Right renal pelvis (tissue), 4 donors: Measurements from ENCODE around the gene BACE1. TPM values are rescaled to one million over a fixed set of nuclear protein-coding genes. Genes with fewer than 3 reads are reported as not detected.
"Not testable (repeated sequence)": the region's sequence is repeated elsewhere in the genome, so short reads cannot be mapped to it uniquely, and the experiment has no call there.

Experiments
- DNase-seq, 4 donors: peaks; one replicate each; pipeline ENCODE4 v3.0.0-alpha.2; 2013; ENCODE audit warnings: low read depth in 4 of 4, low spot score in 3 of 4, missing footprints in 1 of 4
- polyA plus RNA-seq, 4 donors: library from polyadenylated mRNA; unstranded; fragments of 120-200 nt; gene quantifications; one replicate each; pipeline ENCODE4 v1.2.1, GENCODE V29; 2013; ENCODE audit not compliant: insufficient read length in 4 of 4

Gene BACE1
- polyA plus RNA-seq, 4 donors = 58.2 to 64.9 (median 63.1) TPM

DNA sequence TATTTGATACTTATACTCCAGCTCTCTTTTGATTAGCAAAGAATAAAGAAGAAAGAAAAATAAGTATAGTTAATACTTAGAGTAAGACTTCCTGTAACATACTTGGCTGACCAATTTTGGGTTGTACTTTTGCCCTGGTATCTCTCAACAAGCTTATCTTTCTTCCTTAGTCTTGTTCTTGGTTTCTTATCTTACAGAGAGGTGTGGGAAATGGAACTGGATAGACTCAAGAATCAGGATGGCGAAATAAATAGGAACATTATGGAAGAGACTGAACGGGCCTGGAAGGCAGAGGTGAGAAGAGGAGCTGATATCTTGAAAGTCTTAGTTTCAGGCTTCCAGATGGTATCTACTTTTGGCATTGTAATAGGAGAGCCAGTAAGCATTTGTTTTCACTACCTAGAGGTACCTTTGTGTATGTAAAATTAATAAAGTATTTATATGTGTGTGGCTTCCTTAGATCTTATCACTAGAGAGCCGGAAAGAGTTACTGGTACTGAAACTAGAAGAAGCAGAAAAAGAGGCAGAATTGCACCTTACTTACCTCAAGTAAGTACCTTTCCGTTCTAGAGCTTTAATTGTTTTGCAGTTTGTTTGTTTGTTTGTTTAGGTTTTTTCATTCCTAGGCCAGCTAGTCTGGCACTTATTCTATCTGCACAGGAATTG is 36.2 kb downstream of the BACE1 start:
- DNase-seq = no peak

DNA sequence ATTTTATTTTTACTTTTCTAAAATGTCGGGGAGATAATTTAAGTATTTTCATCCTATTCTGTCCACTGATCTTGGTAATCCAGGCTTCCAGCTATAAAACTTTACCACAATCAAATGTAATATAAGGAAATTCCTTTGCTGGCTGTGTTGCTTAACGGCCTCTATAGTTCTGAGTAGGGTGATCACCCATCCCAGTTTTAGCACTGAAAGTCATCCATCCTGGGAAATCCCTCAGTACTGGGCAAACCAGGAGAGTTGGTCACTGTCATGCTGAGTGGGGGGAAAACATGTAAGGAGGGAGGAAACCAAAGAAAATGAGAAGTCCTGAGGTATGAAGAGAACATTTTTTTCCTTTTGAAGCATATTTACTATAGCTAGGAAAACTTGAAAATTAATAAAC is 37.7 kb downstream of the BACE1 start:
- no peak for DNase-seq

DNA sequence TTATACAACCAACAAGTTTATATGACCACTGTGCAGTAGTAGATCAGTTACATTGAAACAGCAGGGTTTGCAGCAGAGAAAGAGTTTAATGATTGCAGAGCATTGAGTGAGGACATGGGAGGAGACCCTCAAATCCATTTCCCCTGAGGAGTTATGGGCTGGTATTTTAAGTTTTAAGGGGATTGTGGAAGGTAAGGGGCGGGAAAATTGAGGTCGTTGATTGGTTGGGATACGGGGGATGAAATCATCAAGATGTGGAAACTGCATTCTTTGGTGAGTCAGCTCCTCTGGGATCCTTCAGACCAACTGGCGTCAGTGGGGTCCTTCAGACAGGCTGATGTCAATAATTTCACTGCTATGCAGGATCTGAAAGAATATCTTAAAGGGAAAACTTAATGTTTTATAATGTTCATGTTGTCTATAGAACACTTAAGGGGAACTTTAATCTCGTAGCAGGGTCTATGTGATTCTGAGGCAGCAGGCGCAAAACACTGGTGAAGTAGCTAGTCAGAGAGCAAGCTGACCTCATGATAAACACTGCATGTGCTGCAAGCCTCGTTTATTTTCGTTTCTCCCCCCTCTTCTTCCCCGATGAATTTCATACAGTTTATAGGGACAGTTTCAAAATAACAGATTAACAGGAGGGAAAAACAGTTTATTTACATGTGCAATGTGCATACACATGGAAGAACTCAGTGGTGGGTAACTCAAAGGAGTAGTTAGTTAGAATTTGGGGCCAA is 42.3 kb downstream of the BACE1 start:
- DNase-seq = no peak

DNA sequence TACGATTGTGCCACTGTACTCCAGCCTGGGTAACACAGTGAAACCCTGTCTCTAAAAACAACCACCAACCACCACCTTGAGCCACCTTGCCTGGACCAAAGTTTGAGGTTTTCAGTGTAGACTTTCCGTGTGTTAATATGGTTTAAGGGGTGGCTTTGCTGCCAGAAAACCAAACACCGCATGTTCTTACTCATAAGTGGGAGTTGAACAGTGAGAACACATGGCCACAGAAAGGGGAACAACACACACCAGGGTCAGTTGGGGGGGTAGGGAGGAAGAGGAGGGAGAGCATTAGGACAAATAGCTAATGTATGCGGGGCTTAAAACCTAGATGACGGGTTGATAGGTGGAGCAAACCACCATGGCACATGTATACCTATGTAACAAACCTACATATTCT is 43.9 kb downstream of the BACE1 start:
- DNase-seq = not testable (repeated sequence)

DNA sequence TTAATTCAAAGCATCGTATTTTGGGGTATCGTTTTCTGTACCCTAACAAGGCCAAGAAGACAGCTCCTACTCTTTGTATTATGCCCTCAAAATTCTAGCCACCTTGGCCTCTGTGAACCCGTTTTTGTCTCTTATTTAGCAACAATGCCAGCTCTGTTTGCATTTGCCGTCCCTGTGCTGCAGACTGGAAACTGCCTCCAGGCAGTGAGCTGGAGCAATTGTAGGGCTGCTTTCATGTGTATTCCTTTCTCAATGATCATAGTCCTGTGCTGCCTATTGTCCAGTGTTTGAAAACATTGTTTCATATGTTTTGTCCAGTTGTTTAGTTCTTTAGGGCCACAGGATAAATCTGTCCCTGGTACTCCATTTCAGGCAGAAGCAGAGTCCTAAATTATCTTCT is 44.8 kb downstream of the BACE1 start:
- DNase-seq = no peak

DNA sequence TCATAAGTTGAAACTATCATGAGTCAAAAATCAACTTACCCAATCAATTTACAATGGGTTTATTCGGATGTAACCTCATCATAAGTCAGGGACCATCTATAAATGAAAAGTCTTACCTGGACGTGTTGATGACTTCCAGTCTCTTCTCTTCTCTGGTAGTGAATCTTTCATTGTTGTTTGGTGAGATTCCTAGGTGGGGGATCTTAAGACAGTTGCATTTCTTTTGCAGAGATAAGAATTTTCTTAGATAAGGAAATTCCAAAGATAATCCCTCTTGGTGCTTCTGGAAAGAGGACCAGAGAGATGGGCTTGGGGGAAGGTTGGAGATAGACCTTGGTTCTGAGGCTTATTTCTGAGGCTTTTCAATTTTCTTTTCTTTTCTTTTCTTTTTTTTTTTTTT is 46.2 kb downstream of the BACE1 start:
- no peak for DNase-seq

DNA sequence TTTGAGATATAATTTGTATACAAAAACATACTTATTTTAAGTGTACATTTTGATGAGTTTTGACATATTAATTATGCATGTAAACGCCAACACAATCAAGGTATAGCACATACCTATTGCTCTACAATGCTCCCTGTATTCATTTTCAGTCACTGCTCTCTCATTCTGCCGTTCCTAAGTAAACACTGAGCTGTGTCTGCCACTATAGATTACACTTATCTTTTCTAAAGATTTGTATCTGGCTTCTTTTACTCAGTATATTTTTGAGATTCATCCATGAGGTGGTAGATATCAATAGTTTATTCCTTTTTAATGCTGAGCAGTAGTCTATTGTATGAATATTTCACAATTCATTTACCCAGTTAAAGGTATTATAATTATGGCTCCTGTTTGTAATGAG is 50.3 kb downstream of the BACE1 start:
- DNase-seq = no peak

DNA sequence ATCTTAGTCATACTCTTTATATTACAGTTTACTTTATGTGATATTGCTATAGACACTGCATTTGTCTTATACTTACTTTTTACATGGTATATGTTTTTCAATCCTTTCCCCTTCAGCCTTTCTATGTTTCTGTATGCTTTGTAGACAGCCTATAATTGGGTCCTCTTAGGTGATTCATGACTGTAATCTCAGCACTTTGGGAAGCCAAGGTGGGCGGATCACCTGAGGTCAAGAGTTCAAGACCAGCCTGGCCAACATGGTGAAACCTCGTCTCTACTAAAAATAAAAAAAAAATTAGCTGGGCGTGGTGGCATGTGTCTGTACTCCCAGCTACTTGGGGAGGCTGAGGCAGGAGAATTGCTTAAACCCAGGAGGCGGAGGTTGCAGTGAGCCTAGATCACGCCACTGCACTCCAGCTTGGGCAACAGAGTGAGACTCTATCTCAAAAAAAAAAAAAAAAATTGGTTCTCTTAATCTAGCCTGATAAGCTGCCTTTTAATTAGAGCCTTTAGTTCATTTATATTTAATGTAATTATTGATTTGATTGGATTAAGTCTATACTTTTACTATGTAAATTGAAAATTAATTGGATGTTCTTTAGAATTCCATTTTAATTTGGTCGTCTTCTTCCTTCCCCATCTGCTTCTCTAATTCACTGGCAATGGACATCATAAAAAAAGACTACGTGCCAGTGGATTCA is 51.3 kb downstream of the BACE1 start:
- not testable (repeated sequence) for DNase-seq

DNA sequence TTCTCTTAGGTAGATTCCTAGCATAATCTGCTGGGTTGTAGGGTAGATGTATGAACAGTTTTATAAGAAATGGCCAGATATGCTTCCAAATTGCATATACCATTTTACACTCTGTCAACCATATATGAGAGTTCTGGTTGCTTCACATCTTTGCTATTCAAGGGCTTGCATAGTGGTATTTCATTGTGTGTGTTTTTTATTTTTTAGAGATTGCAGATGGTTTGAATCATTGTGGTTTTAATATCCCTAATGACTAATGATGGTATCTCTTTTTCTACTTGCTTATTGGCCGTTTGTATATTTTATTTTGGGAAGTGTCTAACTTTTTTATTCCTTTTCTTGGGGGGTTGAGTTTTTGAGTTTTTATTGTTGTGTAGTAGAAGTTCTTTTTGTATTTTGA is 56.6 kb downstream of the BACE1 start:
- DNase-seq = no peak

DNA sequence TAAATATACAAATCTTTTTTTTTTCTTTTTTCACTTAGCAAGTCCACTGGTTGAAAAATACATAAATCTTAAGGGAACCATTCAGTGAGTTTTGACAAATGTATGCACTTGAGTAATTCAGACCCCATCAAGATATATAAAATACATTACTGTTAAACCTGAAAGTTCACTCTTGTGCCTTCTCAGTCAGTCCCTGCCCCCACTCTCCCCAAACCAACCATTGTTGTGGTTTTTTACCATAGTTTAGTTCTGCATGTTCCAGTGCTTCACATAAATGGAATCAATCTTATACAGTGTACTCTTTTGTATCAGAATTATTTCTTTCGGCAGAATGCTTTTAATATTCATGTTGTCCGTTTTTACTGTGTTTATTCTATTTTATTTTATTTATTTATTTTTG is 57.5 kb downstream of the BACE1 start:
- no peak for DNase-seq

DNA sequence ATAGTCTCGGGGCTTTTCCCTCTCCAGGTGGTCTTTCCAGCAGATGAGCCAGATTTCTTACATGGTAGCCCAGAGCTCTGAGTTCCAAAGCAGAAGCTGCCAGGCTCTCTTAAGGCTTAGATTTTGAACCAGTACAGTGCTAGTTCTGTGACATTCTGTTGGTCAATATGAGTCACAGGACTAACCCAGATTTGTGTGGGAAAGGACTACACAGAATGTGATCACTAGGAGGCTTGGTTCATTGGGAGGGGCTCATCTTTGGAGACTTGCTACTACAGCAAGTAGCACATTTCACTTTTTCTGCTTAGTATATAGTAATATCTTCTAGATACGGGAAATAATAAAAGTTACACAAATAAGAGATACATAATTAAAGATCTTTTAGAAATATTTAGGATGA is 59.5 kb downstream of the BACE1 start:
- no peak for DNase-seq

DNA sequence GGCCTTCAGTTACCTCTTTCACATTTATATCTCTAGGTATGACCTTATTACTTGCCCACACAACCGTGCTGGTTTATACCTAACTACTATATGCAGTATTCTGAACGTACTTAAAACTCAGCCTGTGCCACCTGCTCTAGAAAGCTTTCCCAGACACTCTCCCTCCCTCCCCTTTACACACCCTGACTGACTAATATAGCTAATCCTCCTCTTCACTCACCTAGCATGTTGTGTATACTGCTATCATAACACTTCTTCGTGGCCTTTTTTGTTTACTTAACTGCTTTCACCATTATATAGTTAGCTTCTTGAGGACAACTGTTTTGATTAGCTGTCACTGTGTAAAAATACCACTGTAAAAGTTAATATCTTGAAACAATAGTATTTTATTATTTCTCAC is 60.1 kb downstream of the BACE1 start:
- no peak for DNase-seq

DNA sequence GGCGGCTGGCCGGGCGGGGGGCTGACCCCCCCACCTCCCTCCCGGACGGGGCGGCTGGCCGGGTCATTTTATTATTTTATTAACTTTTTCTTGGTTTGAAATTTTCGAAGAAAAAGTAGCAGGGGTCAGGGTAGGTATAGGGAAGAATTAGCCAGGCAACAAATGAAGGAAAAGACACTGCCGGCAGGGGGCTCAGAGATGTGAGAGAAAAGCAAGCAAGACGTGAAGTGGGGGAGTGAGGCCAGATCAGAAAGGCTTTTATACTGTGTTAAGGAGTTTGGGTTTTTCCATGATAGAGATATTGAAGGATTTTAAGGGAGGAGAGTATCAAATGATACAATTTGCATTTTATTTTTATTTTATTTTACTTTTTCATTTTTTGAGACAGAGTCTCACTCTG is 64.5 kb downstream of the BACE1 start:
- DNase-seq = no peak

DNA sequence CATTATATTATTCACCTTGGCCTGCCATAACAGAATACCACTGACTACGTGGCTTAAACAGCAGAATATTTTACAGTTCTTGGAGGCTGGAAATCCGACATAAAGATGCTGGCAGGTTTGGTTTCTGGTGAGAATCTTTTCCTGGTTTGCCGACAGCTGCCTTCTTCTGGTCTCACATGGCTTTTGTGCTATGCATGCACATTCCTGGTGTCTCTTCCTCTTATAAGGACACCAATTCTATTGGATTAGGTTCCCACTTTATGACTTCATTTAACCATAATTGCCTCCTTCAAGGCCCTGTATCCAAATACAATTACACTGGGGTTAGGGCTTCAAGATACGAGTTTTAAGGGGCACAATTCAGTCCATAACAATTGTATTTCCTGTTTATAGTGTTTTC is 66.5 kb downstream of the BACE1 start:
- no peak for DNase-seq

DNA sequence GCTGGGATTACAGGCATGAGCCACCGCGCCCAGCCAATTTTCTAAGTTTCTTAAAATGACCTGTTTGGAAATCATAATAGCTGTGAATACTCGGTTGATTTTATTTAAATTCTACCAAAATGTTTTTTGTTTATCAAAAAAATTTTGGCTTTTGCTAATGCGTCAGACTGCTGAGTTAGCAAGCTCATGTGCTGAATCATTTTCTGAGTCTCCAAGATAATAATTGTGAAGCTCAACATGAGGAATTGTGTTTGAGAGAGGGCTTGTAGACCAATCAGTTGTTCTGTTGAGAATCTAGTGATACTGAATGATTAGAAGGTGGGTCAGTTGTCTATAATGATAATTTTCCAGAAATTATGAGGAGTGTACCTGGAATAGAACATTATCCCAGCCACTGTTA is 67.7 kb downstream of the BACE1 start:
- DNase-seq = no peak

DNA sequence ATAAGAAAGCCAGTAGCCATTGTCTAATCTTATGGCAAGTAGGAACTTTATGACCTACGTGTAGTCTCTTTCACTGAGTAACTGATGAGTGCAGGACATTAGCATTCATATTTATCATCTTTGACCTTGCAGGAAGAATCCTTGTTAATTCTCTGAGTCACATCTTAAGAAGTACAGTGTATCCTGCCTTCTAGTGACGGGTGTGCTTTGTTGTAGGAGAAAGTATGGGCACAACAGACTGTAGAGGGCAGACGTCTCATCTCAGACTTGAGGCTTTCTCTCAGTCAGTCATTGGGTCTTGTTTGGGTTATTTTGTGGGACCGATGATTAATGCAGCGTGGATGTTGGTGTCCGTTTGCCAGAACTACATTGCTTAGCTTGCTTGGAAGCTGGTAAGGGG is 76.8 kb downstream of the BACE1 start:
- no peak for DNase-seq

DNA sequence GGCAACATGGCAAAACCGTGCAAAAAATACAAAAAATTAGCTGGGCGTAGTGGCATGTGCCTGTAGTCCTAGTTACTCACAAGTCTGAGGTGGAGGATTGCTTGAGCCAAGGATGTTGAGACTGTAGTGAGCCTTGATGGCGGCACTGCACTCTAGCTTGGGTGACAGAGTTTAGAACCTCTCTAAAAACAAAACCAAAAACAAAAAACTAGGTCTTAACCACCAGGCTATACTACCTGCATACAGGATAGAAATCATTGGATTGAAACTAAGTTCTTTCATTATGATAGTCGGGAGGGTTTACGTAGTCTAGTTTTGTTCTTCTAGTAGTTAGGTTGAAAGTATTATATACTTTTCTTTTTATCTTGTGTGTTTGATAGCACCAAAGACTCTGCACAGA is 77.8 kb downstream of the BACE1 start:
- DNase-seq = no peak

Other genes starting within 250 kb of the BACE1 start
- 10 to 100 TPM; 30.9 to 35.9 (median 34.4) TPM for gene SIK3, start 217.8 kb downstream of the BACE1 start, polyA plus RNA-seq
- gene PAFAH1B2, start 172.0 kb downstream of the BACE1 start, polyA plus RNA-seq = 10 to 100 TPM; 69.0 to 76.5 (median 72.1) TPM
- gene SIDT2, start 137.5 kb downstream of the BACE1 start, polyA plus RNA-seq = 10 to 100 TPM; 41.5 to 42.1 (median 41.9) TPM
- 100 to 1,000 TPM; 110 to 181 (median 125) TPM for gene TAGLN, start 116.9 kb downstream of the BACE1 start, polyA plus RNA-seq
- gene PCSK7, start 84.2 kb downstream of the BACE1 start, polyA plus RNA-seq = 10 to 100 TPM; 20.7 to 22.3 (median 21.4) TPM
- gene RNF214, start 83.6 kb downstream of the BACE1 start, polyA plus RNA-seq = 10 to 100 TPM; 25.9 to 34.7 (median 30.1) TPM
- 10 to 100 TPM; 15.6 to 24.8 (median 19.5) TPM for gene BACE1-AS, start 24.9 kb downstream of the BACE1 start, polyA plus RNA-seq
- 10 to 100 TPM; 20.0 to 27.4 (median 24.2) TPM for gene CEP164, start 11.6 kb upstream of the BACE1 start, polyA plus RNA-seq